GM19463 (cell line): ENCODE measurements around the gene THADA.

Experiments
- ATAC-seq: cut with Tn5 transposase; IDR thresholded peaks from one replicate; pipeline ENCODE4 v1.9.1; 2021; ENCODE audit warnings: mild to moderate bottlenecking, moderate library complexity; ENCODE audit not compliant: unreplicated experiment

The THADA gene

GRCh38 chr2:43230351-43230885, 365.4 kb downstream of the THADA start:
- ATAC-seq, result no peak

- no peak for ATAC-seq
Measured at GRCh38 chr2:43228756-43229659, 366.8 kb downstream of the THADA start.

- no peak for ATAC-seq
Measured at GRCh38 chr2:43228321-43228751, 367.5 kb downstream of the THADA start.

GRCh38 chr2:43227830-43228281, 368.0 kb downstream of the THADA start:
- ATAC-seq, result no peak

- ATAC-seq, result peak; percentile 22
Measured at GRCh38 chr2:43226955-43227829, 368.6 kb downstream of the THADA start.

GRCh38 chr2:43226558-43226954, 369.3 kb downstream of the THADA start, which contains the start of gene ZFP36L2:
Gene ZFP36L2 (minus strand): TSS chr2:43226606. CDS start chr2:43226315, 291 bp downstream.
- peak; percentile 54 for ATAC-seq

- ATAC-seq, result peak; percentile 31
Measured at GRCh38 chr2:43225788-43226557, 369.9 kb downstream of the THADA start.

GRCh38 chr2:43225093-43225787, 370.6 kb downstream of the THADA start:
- no peak for ATAC-seq

- no peak for ATAC-seq
Measured at GRCh38 chr2:43224571-43225092, 371.2 kb downstream of the THADA start.

GRCh38 chr2:43224131-43224570, 371.7 kb downstream of the THADA start:
- ATAC-seq, result no peak

- no peak for ATAC-seq
Measured at GRCh38 chr2:43223521-43224001, 372.3 kb downstream of the THADA start.

- no peak for ATAC-seq
Measured at GRCh38 chr2:43222475-43223309, 373.1 kb downstream of the THADA start.

- no peak for ATAC-seq
Measured at GRCh38 chr2:43221763-43222474, 373.9 kb downstream of the THADA start.

- no peak for ATAC-seq
Measured at GRCh38 chr2:43221124-43221762, 374.6 kb downstream of the THADA start.

GRCh38 chr2:43220760-43221123, 375.1 kb downstream of the THADA start:
- no peak for ATAC-seq

- no peak for ATAC-seq
Measured at GRCh38 chr2:43220229-43220751, 375.5 kb downstream of the THADA start.
